Caco-2 (cell line): ENCODE measurements around the gene CACNA2D2. TPM values are rescaled to one million over a fixed set of nuclear protein-coding genes. Genes with fewer than 3 reads are reported as not detected.
A peak's percentile ranks its signal among the peaks of the same experiment; 100 is the strongest.

ENCODE experiments used
- BruUV-seq: library from RNA; stranded (reverse); fragments of 400-500 nt; replicated peaks from 2 replicates; lab custom pipeline; 2021; lab: Mats Ljungman, UMichigan
- CTCF ChIA-PET: fragments of 300-600 bp; sonication (Branson Sonifier 250); formaldehyde crosslinking; loops from one replicate; lab custom pipeline; 2022; ENCODE audit warnings: antibody characterized with exemption; lab: Charles Lee
- POLR2A ChIA-PET: fragments of 300-600 bp; sonication (Branson Sonifier 250); formaldehyde crosslinking; loops from one replicate; lab custom pipeline; 2022; ENCODE audit warnings: antibody characterized with exemption; lab: Charles Lee
- DNase-seq, 2 experiments: peaks; one replicate each; pipeline versions ENCODE4 v3.0.0 to v3.0.0-alpha.2; 2020 to 2022
- H3K27me3 ChIP-seq: replicated peaks from 2 replicates; pipeline ENCODE4 v1.6.0; 2011; ENCODE audit warnings: low read length; ENCODE audit not compliant: control insufficient read depth, insufficient read depth
- H3K36me3 ChIP-seq: 2 replicates; pipeline ENCODE4 v1.5.1; 2011; ENCODE audit warnings: low read length; ENCODE audit not compliant: control insufficient read depth, insufficient read depth
- H3K4me1 ChIP-seq: fragments of 250-450 bp; sonication (Bioruptor Pico); 2 replicates; pipeline ENCODE4 v1.5.1; 2020; ENCODE audit warnings: mild to moderate bottlenecking
- H3K4me3 ChIP-seq: 2 replicates; pipeline ENCODE4 v1.5.1; 2011; ENCODE audit warnings: low read depth, mild to moderate bottlenecking, control low read depth, low read length
- H3K9me3 ChIP-seq: fragments of 250-450 bp; sonication (Bioruptor Pico); 2 replicates; pipeline ENCODE4 v1.5.1; 2020; ENCODE audit warnings: mild to moderate bottlenecking, moderate library complexity
- H3K27ac Mint-ChIP-seq: one replicate; pipeline ENCODE4 v1.8.0; 2022; ENCODE audit warnings: mixed read lengths; ENCODE audit not compliant: unreplicated experiment
- H3K27me3 Mint-ChIP-seq: one replicate; pipeline ENCODE4 v1.8.0; 2022; ENCODE audit warnings: mixed read lengths; ENCODE audit not compliant: insufficient read depth, unreplicated experiment
- H3K36me3 Mint-ChIP-seq: one replicate; pipeline ENCODE4 v1.8.0; 2022; ENCODE audit warnings: mild to moderate bottlenecking, mixed read lengths; ENCODE audit not compliant: insufficient read depth, unreplicated experiment
- H3K4me1 Mint-ChIP-seq: one replicate; pipeline ENCODE4 v1.8.0; 2022; ENCODE audit warnings: low read depth, mixed read lengths; ENCODE audit not compliant: unreplicated experiment
- H3K4me3 Mint-ChIP-seq: one replicate; pipeline ENCODE4 v1.8.0; 2022; ENCODE audit warnings: mild to moderate bottlenecking, moderate library complexity, mixed read lengths; ENCODE audit not compliant: unreplicated experiment
- H3K9me3 Mint-ChIP-seq: one replicate; pipeline ENCODE4 v1.8.0; 2022; ENCODE audit warnings: mixed read lengths; ENCODE audit not compliant: unreplicated experiment
- CTCF ChIP-seq, 2 experiments: fragments of 200-600 bp in 1 of 2; IDR thresholded peaks; 1 replicate in 1 of 2; 2 replicates in 1 of 2; pipeline versions ENCODE4 v1.5.1 to v1.8.0; 2011 to 2022; ENCODE audit warnings: antibody characterized with exemption in 1 of 2, control low read depth in 1 of 2, inconsistent platforms in 1 of 2, low read depth in 1 of 2, low read length in 1 of 2, mild to moderate bottlenecking in 1 of 2, moderate library complexity in 1 of 2; ENCODE audit not compliant: insufficient read depth in 1 of 2, severe bottlenecking in 1 of 2, unreplicated experiment in 1 of 2
- intact Hi-C: fragments of 100-400 bp; cut with micrococcal nuclease; formaldehyde crosslinking; loops from one replicate; pipeline ENCODE4 v1.10.0; 2022; ENCODE audit not compliant: unreplicated experiment
- total RNA-seq: library from RNA; stranded (reverse); gene quantifications from 2 replicates; pipeline ENCODE4 v1.2.3, GENCODE V29; 2022

Gene CACNA2D2
- total RNA-seq, 1 experiment from 2014 or later: 0.25 TPM

- Histone ChIP-seq H3K36me3 (no peaks in the 10 kb centered on the region), H3K4me1 (peaks cover 21% of the 10 kb centered on the region), H3K27me3 (no peaks in the 10 kb centered on the region), H3K4me3 (no peak overlapping the region), H3K9me3 (no peaks in the 10 kb centered on the region)
- ChIA-PET CTCF (interaction anchor here (1.6 to 2.2 kb wide), 2 partner anchors 22 to 26 kb away, joined by 7 to 12 read pairs; partner anchors contain the start of genes HYAL1, HYAL3 and NAA80), POLR2A (interaction anchor here (0.6 kb wide), 1 partner anchor 12 kb away, joined by 3 read pairs; no protein-coding TSS in a partner anchor)
- BruUV-seq: no TSS peak
- intact Hi-C loops: loop anchor here (2.0 kb wide), 1 partner anchor 98 kb away; no protein-coding TSS in a partner anchor
- DNase-seq: no peak
- Mint-ChIP-seq H3K4me1 (no peaks in the 10 kb centered on the region), H3K27me3 (no peaks in the 10 kb centered on the region), H3K27ac (no peak overlapping the region), H3K4me3 (no peak overlapping the region), H3K9me3 (no peaks in the 10 kb centered on the region), H3K36me3 (peaks cover 33% of the 10 kb centered on the region)
- no peak for TF ChIP-seq CTCF (IDR thresholded peaks at IDR 0.05; ENCODE audit: insufficient read depth in 1 of 2, low read depth in 1 of 2, low read length in 1 of 2, severe bottlenecking in 1 of 2, unreplicated experiment in 1 of 2)
These were observed 178.3 kb downstream of the CACNA2D2 start for GRCh38 chr3:50325113-50325480.

GRCh38 chr3:50324351-50325112 lies 178.9 kb downstream of the CACNA2D2 start:
- peaks cover 22% of the 10 kb centered on the region for H3K4me1 ChIP-seq
- H3K9me3 ChIP-seq: no peaks in the 10 kb centered on the region
- CTCF ChIA-PET: interaction anchor here (0.5 to 2.3 kb wide), 5 partner anchors 12 to 87 kb away, joined by 4 to 12 read pairs (median 7); partner anchors contain the start of genes HYAL1, HYAL3, IFRD2 and NAA80
- peaks cover 2% of the 10 kb centered on the region for H3K36me3 ChIP-seq
- POLR2A ChIA-PET: interaction anchor here (0.6 kb wide), 1 partner anchor 13 kb away, joined by 3 read pairs; no protein-coding TSS in a partner anchor
- Mint-ChIP-seq H3K36me3 (peaks cover 34% of the 10 kb centered on the region), H3K4me3 (no peak overlapping the region), H3K4me1 (no peaks in the 10 kb centered on the region), H3K27me3 (no peaks in the 10 kb centered on the region), H3K9me3 (no peaks in the 10 kb centered on the region), H3K27ac (no peak overlapping the region)
- H3K4me3 ChIP-seq: no peak overlapping the region
- H3K27me3 ChIP-seq: no peaks in the 10 kb centered on the region
- no TSS peak for BruUV-seq
- intact Hi-C loops: loop anchor here (1.0 to 2.0 kb wide), 3 partner anchors 50 to 98 kb away; no protein-coding TSS in a partner anchor
- peak; percentile 84 to 88 for DNase-seq
- TF ChIP-seq CTCF (IDR thresholded peaks at IDR 0.05; ENCODE audit: insufficient read depth in 1 of 2, low read depth in 1 of 2, low read length in 1 of 2, severe bottlenecking in 1 of 2, unreplicated experiment in 1 of 2): peak; percentile 88 to 94

- intact Hi-C loops: loop anchor here (1.0 to 2.0 kb wide), 3 partner anchors 49 to 97 kb away; no protein-coding TSS in a partner anchor
- DNase-seq: no peak
- H3K9me3 ChIP-seq: no peaks in the 10 kb centered on the region
- peaks cover 4% of the 10 kb centered on the region for H3K36me3 ChIP-seq
- H3K27me3 Mint-ChIP-seq: no peaks in the 10 kb centered on the region
- BruUV-seq: no TSS peak
- H3K4me3 ChIP-seq: no peak overlapping the region
- no peaks in the 10 kb centered on the region for H3K9me3 Mint-ChIP-seq
- ChIA-PET CTCF (interaction anchor here (0.5 to 2.3 kb wide), 6 partner anchors 13 to 90 kb away, joined by 4 to 12 read pairs (median 6); partner anchors contain the start of genes HYAL1, HYAL3, IFRD2 and NAA80), POLR2A (no interaction called here)
- TF ChIP-seq CTCF (IDR thresholded peaks at IDR 0.05; ENCODE audit: insufficient read depth in 1 of 2, low read depth in 1 of 2, low read length in 1 of 2, severe bottlenecking in 1 of 2, unreplicated experiment in 1 of 2): no peak
- no peaks in the 10 kb centered on the region for H3K4me1 Mint-ChIP-seq
- H3K27ac Mint-ChIP-seq: peak overlapping the region; percentile 96
- no peaks in the 10 kb centered on the region for H3K27me3 ChIP-seq
- H3K4me1 ChIP-seq: peaks cover 22% of the 10 kb centered on the region
- peaks cover 42% of the 10 kb centered on the region for H3K36me3 Mint-ChIP-seq
- no peak overlapping the region for H3K4me3 Mint-ChIP-seq
These were observed 179.7 kb downstream of the CACNA2D2 start for GRCh38 chr3:50323614-50324199.
